PC-3 (cell line): ENCODE measurements around the gene KIF17. TPM values are rescaled to one million over a fixed set of nuclear protein-coding genes. Genes with fewer than 3 reads are reported as not detected.

ENCODE experiments used
- ATAC-seq: fragments of 200-7000 bp; cut with Tn5 transposase; 2 replicates; pipeline ENCODE4 v1.9.1; 2020; ENCODE audit warnings: mild to moderate bottlenecking, moderate library complexity
- BruUV-seq: library from RNA; stranded (reverse); fragments of 400-500 nt; replicated peaks from 2 replicates; lab custom pipeline; 2021; lab: Mats Ljungman, UMichigan
- CTCF ChIA-PET: fragments of 300-600 bp; sonication (Branson Sonifier 250); formaldehyde crosslinking; loops from one replicate; lab custom pipeline; 2022; ENCODE audit warnings: antibody characterized with exemption; lab: Charles Lee
- POLR2A ChIA-PET: fragments of 300-600 bp; sonication (Branson Sonifier 250); formaldehyde crosslinking; loops from one replicate; lab custom pipeline; 2022; ENCODE audit warnings: antibody characterized with exemption; ENCODE audit not compliant: unreplicated experiment; lab: Charles Lee
- DNase-seq: peaks from one replicate; pipeline ENCODE4 v3.0.0-alpha.2; 2015
- H2AFZ ChIP-seq: fragments of 300-600 bp; sonication (generic); 2 replicates; pipeline ENCODE4 v1.6.0; 2016; ENCODE audit warnings: antibody characterized with exemption, low read length
- H3F3A ChIP-seq: fragments of 300-600 bp; sonication (generic); one replicate; pipeline ENCODE4 v1.6.0; 2017; ENCODE audit warnings: antibody characterized with exemption, low read length, control low read depth, mild to moderate bottlenecking; ENCODE audit not compliant: unreplicated experiment
- H3K27ac ChIP-seq: fragments of 300-600 bp; sonication (generic); 2 replicates; pipeline ENCODE4 v1.5.1; 2016; ENCODE audit warnings: mild to moderate bottlenecking, low read length
- H3K27me3 ChIP-seq: fragments of 300-600 bp; sonication (generic); 2 replicates; pipeline ENCODE4 v1.6.1; 2016; ENCODE audit warnings: low read length, mixed read lengths
- H3K36me3 ChIP-seq: fragments of 300-600 bp; sonication (generic); 2 replicates; pipeline ENCODE4 v1.6.1; 2016; ENCODE audit warnings: low read depth, mixed run types, low read length, mixed read lengths
- H3K4me1 ChIP-seq: fragments of 300-600 bp; sonication (generic); 2 replicates; pipeline ENCODE4 v1.5.1; 2016; ENCODE audit warnings: low read length; ENCODE audit not compliant: insufficient read depth
- H3K4me2 ChIP-seq: fragments of 300-600 bp; sonication (generic); 2 replicates; pipeline ENCODE4 v1.6.0; 2016; ENCODE audit warnings: low read length
- H3K4me3 ChIP-seq: fragments of 300-600 bp; sonication (generic); 2 replicates; pipeline ENCODE4 v1.5.1; 2016; ENCODE audit warnings: mild to moderate bottlenecking, low read length, mixed read lengths
- H3K79me2 ChIP-seq: fragments of 300-600 bp; sonication (generic); 2 replicates; pipeline ENCODE4 v1.6.1; 2017; ENCODE audit warnings: low read length, mixed read lengths
- H3K9ac ChIP-seq: fragments of 300-600 bp; sonication (generic); 2 replicates; pipeline ENCODE4 v1.6.0; 2016; ENCODE audit warnings: mild to moderate bottlenecking, low read length
- H3K9me2 ChIP-seq: fragments of 300-600 bp; sonication (generic); replicated peaks from 2 replicates; pipeline ENCODE4 v1.6.1; 2016; ENCODE audit warnings: mixed run types, low read length, mixed read lengths
- H3K9me3 ChIP-seq: fragments of 300-600 bp; sonication (generic); 2 replicates; pipeline ENCODE4 v1.6.1; 2016; ENCODE audit warnings: low read length, mixed read lengths
- H4K20me1 ChIP-seq: fragments of 300-600 bp; sonication (generic); 2 replicates; pipeline ENCODE4 v1.6.1; 2016; ENCODE audit warnings: low read length, mixed read lengths
- CTCF ChIP-seq: fragments of 300-600 bp; sonication (generic); conservative IDR thresholded peaks from 2 replicates; pipeline ENCODE4 v1.5.1; 2017; ENCODE audit warnings: antibody characterized with exemption, low read depth, mild to moderate bottlenecking, low read length
- EZH2 ChIP-seq: fragments of 300-600 bp; sonication (generic); IDR thresholded peaks from one replicate; pipeline ENCODE4 v1.6.1; 2017; ENCODE audit warnings: antibody characterized with exemption, mild to moderate bottlenecking, low read length; ENCODE audit not compliant: unreplicated experiment
- EZH2phosphoT487 ChIP-seq: fragments of 300-600 bp; sonication (generic); IDR thresholded peaks from 2 replicates; pipeline ENCODE4 v1.6.1; 2018; ENCODE audit warnings: mild to moderate bottlenecking, antibody characterized with exemption, low read length, borderline replicate concordance
- intact Hi-C: fragments of 100-400 bp; cut with micrococcal nuclease; formaldehyde crosslinking; loops from 2 replicates; pipeline ENCODE4 v1.9.0; 2023
- total RNA-seq: library from RNA; depleted of rRNA; stranded (reverse); fragments of >200 nt; gene quantifications from 2 replicates; pipeline ENCODE4 v1.2.3, GENCODE V29; 2014

KIF17 gene
- total RNA-seq, 1 experiment from 2014 or later = 0.33 TPM

- Histone ChIP-seq H3K27ac (no peak overlapping the region), H3K79me2 (peaks cover 13% of the 10 kb centered on the region), H3K36me3 (no peaks in the 10 kb centered on the region), H4K20me1 (no peaks in the 10 kb centered on the region), H3K4me2 (no peak overlapping the region), H3K4me1 (peaks cover 18% of the 10 kb centered on the region), H3F3A (no peaks in the 10 kb centered on the region), H3K4me3 (no peak overlapping the region), H3K27me3 (no peaks in the 10 kb centered on the region), H2AFZ (no peak overlapping the region), H3K9me2 (no peaks in the 10 kb centered on the region), H3K9me3 (no peaks in the 10 kb centered on the region), H3K9ac (no peak overlapping the region)
- CTCF ChIA-PET = no interaction called here
- DNase-seq (no peak), ATAC-seq (no peak)
- BruUV-seq = no TSS peak
- intact Hi-C loops = no loop called here
- no peak for TF ChIP-seq EZH2phosphoT487
- TF ChIP-seq CTCF = no peak
- TF ChIP-seq EZH2 = no peak
- POLR2A ChIA-PET = no interaction called here
These were observed 87.1 kb downstream of the KIF17 start for GRCh38 chr1:20630729-20631128.

GRCh38 chr1:20626524-20626923 is 91.3 kb downstream of the KIF17 start:
- H3K79me2 ChIP-seq = no peaks in the 10 kb centered on the region
- no peak overlapping the region for H2AFZ ChIP-seq
- CTCF ChIA-PET = no interaction called here
- no peak overlapping the region for H3K4me3 ChIP-seq
- DNase-seq (no peak), ATAC-seq (no peak; the same call in 1 of the 2 replicates)
- intact Hi-C loops = no loop called here
- H3K9ac ChIP-seq = no peak overlapping the region
- POLR2A ChIA-PET = no interaction called here
- H3K27ac ChIP-seq = no peak overlapping the region
- no peak for TF ChIP-seq EZH2phosphoT487
- TF ChIP-seq EZH2 = no peak
- TF ChIP-seq CTCF = no peak
- H3K36me3 ChIP-seq = no peaks in the 10 kb centered on the region
- no peaks in the 10 kb centered on the region for H3K9me3 ChIP-seq
- BruUV-seq = no TSS peak
- H3K9me2 ChIP-seq = no peaks in the 10 kb centered on the region
- H3K27me3 ChIP-seq = no peaks in the 10 kb centered on the region
- H3F3A ChIP-seq = no peaks in the 10 kb centered on the region
- no peak overlapping the region for H3K4me2 ChIP-seq
- no peaks in the 10 kb centered on the region for H3K4me1 ChIP-seq
- no peaks in the 10 kb centered on the region for H4K20me1 ChIP-seq

GRCh38 chr1:20626098-20626427 is 91.7 kb downstream of the KIF17 start:
- no peak for DNase-seq
- ChIA-PET CTCF (no interaction called here), POLR2A (no interaction called here)
- no peaks in the 10 kb centered on the region for H3F3A ChIP-seq
- H4K20me1 ChIP-seq = no peaks in the 10 kb centered on the region
- no peak overlapping the region for H3K27ac ChIP-seq
- no peak overlapping the region for H3K4me3 ChIP-seq
- H3K9me3 ChIP-seq = no peaks in the 10 kb centered on the region
- BruUV-seq = no TSS peak
- H3K36me3 ChIP-seq = no peaks in the 10 kb centered on the region
- H3K9ac ChIP-seq = no peak overlapping the region
- no peaks in the 10 kb centered on the region for H3K27me3 ChIP-seq
- H3K79me2 ChIP-seq = no peaks in the 10 kb centered on the region
- no peak for ATAC-seq
- intact Hi-C loops = no loop called here
- TF ChIP-seq EZH2 = no peak
- no peak for TF ChIP-seq EZH2phosphoT487
- no peak for TF ChIP-seq CTCF
- H2AFZ ChIP-seq = no peak overlapping the region
- H3K4me2 ChIP-seq = no peak overlapping the region
- H3K4me1 ChIP-seq = no peaks in the 10 kb centered on the region
- no peaks in the 10 kb centered on the region for H3K9me2 ChIP-seq
